GM13976 (cell line): ENCODE measurements around the gene SGMS2.
"Not testable (repeated sequence)": the region's sequence is repeated elsewhere in the genome, so short reads cannot be mapped to it uniquely, and the experiment has no call there.

Experiments used
- DNase-seq: peaks from one replicate; pipeline ENCODE4 v3.0.0; 2012; ENCODE audit warnings: low spot score
- CTCF ChIP-seq: IDR thresholded peaks from 2 replicates; pipeline ENCODE4 v1.5.1; 2012; ENCODE audit warnings: borderline replicate concordance, mild to moderate bottlenecking; ENCODE audit not compliant: insufficient read depth; ENCODE audit errors: extremely low read depth, missing control alignments, control extremely low read depth
- in situ Hi-C: fragments of 300-500 bp; cut with MboI; formaldehyde crosslinking; loops from one replicate; pipeline ENCODE4 v1.12.0; 2022; ENCODE audit warnings: low sequenced_read_pairs, mixed read lengths, inconsistent platforms; ENCODE audit not compliant: unreplicated experiment

The SGMS2 gene

GRCh38 chr4:107913283-107913899 lies 88.7 kb downstream of the SGMS2 start:
- peak; percentile 61 for TF ChIP-seq CTCF
- no peak for DNase-seq
- in situ Hi-C loops = no loop called here

GRCh38 chr4:107915220-107915619 lies 90.5 kb downstream of the SGMS2 start:
- in situ Hi-C loops = no loop called here
- no peak for TF ChIP-seq CTCF

GRCh38 chr4:107916623-107917022 lies 91.9 kb downstream of the SGMS2 start:
- in situ Hi-C loops = no loop called here
- TF ChIP-seq CTCF = no peak
- DNase-seq = no peak

More at GRCh38 chr4:107915220-107915619, 90.5 kb downstream of the SGMS2 start:
- no peak for DNase-seq

GRCh38 chr4:107917500-107917899 lies 92.8 kb downstream of the SGMS2 start:
- DNase-seq = no peak
- in situ Hi-C loops = no loop called here
- no peak for TF ChIP-seq CTCF

GRCh38 chr4:107922486-107923473 lies 98.0 kb downstream of the SGMS2 start:
- no peak for TF ChIP-seq CTCF
- in situ Hi-C loops = no loop called here
- DNase-seq = no peak

GRCh38 chr4:107925713-107926112 lies 101.0 kb downstream of the SGMS2 start:
- in situ Hi-C loops = not testable (repeated sequence)

GRCh38 chr4:107926875-107927274 lies 102.1 kb downstream of the SGMS2 start:
- in situ Hi-C loops, DNase-seq: not testable (repeated sequence)

More at GRCh38 chr4:107925713-107926112, 101.0 kb downstream of the SGMS2 start:
- DNase-seq = not testable (repeated sequence)
